Right atrium auricular region (tissue), 2 donors: ENCODE measurements around the gene CCDC187. TPM values are rescaled to one million over a fixed set of nuclear protein-coding genes. Genes with fewer than 3 reads are reported as not detected.

Source experiments
- DNase-seq: peaks from one replicate; pipeline ENCODE4 v3.0.0-alpha.2; 2019; ENCODE audit warnings: low spot score
- H3K27ac ChIP-seq, 2 donors: fragments of 200-600 bp; sonication (generic); 1 replicate in 1 of 2; 2 replicates in 1 of 2; pipeline ENCODE4 v1.5.1; 2016 to 2019
- H3K27me3 ChIP-seq, 2 donors: fragments of 200-600 bp; sonication (generic); one replicate each; pipeline versions ENCODE4 v1.5.1 to v1.6.0; 2017 to 2019
- H3K36me3 ChIP-seq: fragments of 200-600 bp; sonication (generic); one replicate; pipeline ENCODE4 v1.5.1; 2016
- H3K4me1 ChIP-seq, 2 donors: fragments of 200-600 bp; sonication (generic); one replicate each; pipeline versions ENCODE4 v1.5.1 to v1.6.0; 2017 to 2019
- H3K4me3 ChIP-seq, 2 donors: fragments of 200-600 bp; sonication (generic); 1 replicate in 1 of 2; 2 replicates in 1 of 2; pipeline ENCODE4 v1.5.1; 2017 to 2019; ENCODE audit warnings: mild to moderate bottlenecking in 1 of 2, moderate library complexity in 1 of 2
- H3K9me3 ChIP-seq, 2 donors: fragments of 200-600 bp; sonication (generic); one replicate each; pipeline ENCODE4 v1.5.1; 2019
- CTCF ChIP-seq, 2 donors: fragments of 200-600 bp; sonication (generic); IDR thresholded peaks; one replicate each; pipeline ENCODE4 v1.5.1; 2019; ENCODE audit warnings: antibody characterized with exemption in 2 of 2
- total RNA-seq, 2 donors: library from RNA; depleted of rRNA; stranded (reverse); fragments of >200 nt; gene quantifications; one replicate each; pipeline ENCODE4 v1.1.0, GENCODE V29; 2016

Gene CCDC187
- total RNA-seq, 2 donors from 2014 or later, result not detected

GRCh38 chr9:136314056-136314416 lies 10.1 kb upstream of the CCDC187 start:
- no peaks in the 10 kb centered on the region for H3K36me3 ChIP-seq
- no peak overlapping the region for H3K4me3 ChIP-seq
- H3K4me1 ChIP-seq, result no peaks in the 10 kb centered on the region
- no peak overlapping the region for H3K27ac ChIP-seq
- H3K27me3 ChIP-seq, result no peaks in the 10 kb centered on the region
- no peaks in the 10 kb centered on the region for H3K9me3 ChIP-seq
- TF ChIP-seq CTCF (IDR thresholded peaks at IDR 0.05), result no peak
- DNase-seq, result no peak

GRCh38 chr9:136313111-136314055 lies 9.5 kb upstream of the CCDC187 start:
- no peaks in the 10 kb centered on the region for H3K4me1 ChIP-seq
- no peaks in the 10 kb centered on the region for H3K36me3 ChIP-seq
- no peak overlapping the region for H3K27ac ChIP-seq
- no peaks in the 10 kb centered on the region for H3K9me3 ChIP-seq
- TF ChIP-seq CTCF (IDR thresholded peaks at IDR 0.05), result no peak
- no peak for DNase-seq
- H3K4me3 ChIP-seq, result no peak overlapping the region
- H3K27me3 ChIP-seq, result no peaks in the 10 kb centered on the region

- Histone ChIP-seq H3K4me1 (no peaks in the 10 kb centered on the region), H3K4me3 (no peak overlapping the region), H3K27ac (no peak overlapping the region), H3K27me3 (no peaks in the 10 kb centered on the region), H3K9me3 (no peaks in the 10 kb centered on the region), H3K36me3 (no peaks in the 10 kb centered on the region)
- no peak for DNase-seq
- TF ChIP-seq CTCF (IDR thresholded peaks at IDR 0.05), result peak; percentile 38 to 77
Observed at GRCh38 chr9:136312436-136312835, 8.5 kb upstream of the CCDC187 start.

- DNase-seq, result no peak
- no peak overlapping the region for H3K4me3 ChIP-seq
- H3K4me1 ChIP-seq, result no peaks in the 10 kb centered on the region
- no peak overlapping the region for H3K27ac ChIP-seq
- no peaks in the 10 kb centered on the region for H3K27me3 ChIP-seq
- H3K36me3 ChIP-seq, result no peaks in the 10 kb centered on the region
- H3K9me3 ChIP-seq, result no peaks in the 10 kb centered on the region
- no peak for TF ChIP-seq CTCF (IDR thresholded peaks at IDR 0.05)
Observed at GRCh38 chr9:136312009-136312375, 8.1 kb upstream of the CCDC187 start.

GRCh38 chr9:136311051-136312008 lies 7.4 kb upstream of the CCDC187 start:
- no peak for TF ChIP-seq CTCF (IDR thresholded peaks at IDR 0.05)
- H3K27me3 ChIP-seq, result no peaks in the 10 kb centered on the region
- no peak for DNase-seq
- H3K9me3 ChIP-seq, result no peaks in the 10 kb centered on the region
- no peak overlapping the region for H3K27ac ChIP-seq
- H3K4me1 ChIP-seq, result no peaks in the 10 kb centered on the region
- H3K4me3 ChIP-seq, result no peak overlapping the region
- no peaks in the 10 kb centered on the region for H3K36me3 ChIP-seq
